Stimulated activated CD8-positive, alpha-beta memory T cell treated with anti-CD3 and anti-CD28 coated beads, Interleukin-2, amount 100 ng/mL, for 48 hours (primary cell): ENCODE data around the gene GTSE1.

Experiments used
- DNase-seq, 2 donors: peaks; one replicate each; pipeline ENCODE4 v3.0.0-alpha.2; 2020; ENCODE audit warnings: low read depth in 2 of 2

Gene GTSE1

GRCh38 chr22:46275455-46276122 lies 21.1 kb upstream of the GTSE1 start:
- DNase-seq = no peak

GRCh38 chr22:46276563-46276962 lies 20.1 kb upstream of the GTSE1 start:
- DNase-seq = no peak

- DNase-seq = no peak
Measured at GRCh38 chr22:46278656-46279645, 17.7 kb upstream of the GTSE1 start.

GRCh38 chr22:46280063-46280817 lies 16.4 kb upstream of the GTSE1 start:
- no peak for DNase-seq

GRCh38 chr22:46280999-46281623 lies 15.6 kb upstream of the GTSE1 start:
- no peak for DNase-seq

- DNase-seq = no peak
Measured at GRCh38 chr22:46281866-46282678, 14.6 kb upstream of the GTSE1 start.

GRCh38 chr22:46286006-46286405 lies 10.7 kb upstream of the GTSE1 start:
- DNase-seq = no peak

GRCh38 chr22:46286941-46287872 lies 9.5 kb upstream of the GTSE1 start:
- no peak for DNase-seq

GRCh38 chr22:46287873-46288751 lies 8.6 kb upstream of the GTSE1 start:
- no peak for DNase-seq

GRCh38 chr22:46288846-46289243 lies 7.8 kb upstream of the GTSE1 start:
- DNase-seq = no peak

GRCh38 chr22:46289244-46289891 lies 7.3 kb upstream of the GTSE1 start:
- DNase-seq = no peak

- DNase-seq = no peak
Measured at GRCh38 chr22:46290121-46290842, 6.4 kb upstream of the GTSE1 start.

GRCh38 chr22:46290843-46291785 lies 5.6 kb upstream of the GTSE1 start:
- no peak for DNase-seq

GRCh38 chr22:46292173-46292572 lies 4.5 kb upstream of the GTSE1 start:
- no peak for DNase-seq

- DNase-seq = no peak
Measured at GRCh38 chr22:46292732-46293131, 3.9 kb upstream of the GTSE1 start.

GRCh38 chr22:46293577-46294260 lies 3.0 kb upstream of the GTSE1 start:
- DNase-seq = no peak
